Thyroid gland (tissue), 4 donors: Measurements from ENCODE around the gene MAP3K13.
"Not testable (repeated sequence)": the region's sequence is repeated elsewhere in the genome, so short reads cannot be mapped to it uniquely, and the experiment has no call there.

Experiments used
- CTCF ChIP-seq, 6 experiments: fragments of 200-600 bp in 3 of 6; fragments of 450-650 bp in 3 of 6; sonication (generic) in 3 of 6; IDR thresholded peaks; one replicate each; pipeline ENCODE4 v1.5.1; 2016 to 2019; ENCODE audit warnings: antibody characterized with exemption in 6 of 6, mild to moderate bottlenecking in 2 of 6, inconsistent platforms in 1 of 6, moderate library complexity in 1 of 6
- POLR2A ChIP-seq, 2 donors: fragments of 450-650 bp; IDR thresholded peaks; one replicate each; pipeline ENCODE4 v1.6.1; 2017; ENCODE audit warnings: antibody characterized with exemption in 2 of 2, mild to moderate bottlenecking in 2 of 2, moderate library complexity in 1 of 2

DNA sequence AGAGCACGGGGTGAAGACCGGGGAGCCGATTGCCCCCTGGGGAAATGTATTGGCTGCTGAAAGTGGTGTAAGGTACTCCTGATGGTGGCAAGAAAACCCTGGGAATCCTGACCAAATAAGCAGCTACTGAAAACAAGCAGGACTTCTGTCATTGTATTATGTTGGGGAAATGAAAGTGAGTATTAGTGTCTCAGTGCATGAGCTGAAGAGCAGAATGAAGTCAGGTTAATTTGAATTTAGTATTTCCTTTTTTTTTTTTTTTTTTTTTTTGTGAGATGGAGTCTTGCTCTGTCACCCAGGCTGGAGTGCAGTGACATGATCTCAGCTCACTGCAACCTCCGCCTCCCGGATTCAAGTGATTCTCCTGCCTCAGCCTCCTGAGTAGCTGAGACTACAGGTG lies 103.2 kb downstream of the MAP3K13 start:
- not testable (repeated sequence) for TF ChIP-seq CTCF, POLR2A (IDR thresholded peaks at IDR 0.05)
